Activated CD8-positive, alpha-beta T cell treated with anti-CD3 and anti-CD28 coated beads for 36 hours (primary cell): ENCODE measurements around the gene GRM4. TPM values are rescaled to one million over a fixed set of nuclear protein-coding genes. Genes with fewer than 3 reads are reported as not detected.

Experiments
- ATAC-seq: fragments of 200-7000 bp; cut with Tn5 transposase; one replicate; pipeline ENCODE4 v1.10.0; 2021; ENCODE audit warnings: mild to moderate bottlenecking, moderate library complexity
- CTCF ChIA-PET: fragments of 350-600 bp; sonication (Branson Sonifier 250); formaldehyde crosslinking; loops from one replicate; lab custom pipeline; 2021; ENCODE audit warnings: antibody characterized with exemption; lab: Charles Lee
- POLR2A ChIA-PET: fragments of 350-600 bp; sonication (Branson Sonifier 250); formaldehyde crosslinking; loops from one replicate; lab custom pipeline; 2021; ENCODE audit warnings: antibody characterized with exemption; lab: Charles Lee
- DNase-seq: peaks from one replicate; pipeline ENCODE4 v3.0.0-alpha.2; 2020
- H3K27ac Mint-ChIP-seq: one replicate; pipeline ENCODE4 v1.8.0; 2021; ENCODE audit warnings: mild to moderate bottlenecking, mixed read lengths
- H3K27me3 Mint-ChIP-seq: one replicate; pipeline ENCODE4 v1.8.0; 2021; ENCODE audit warnings: mixed read lengths
- H3K36me3 Mint-ChIP-seq: one replicate; pipeline ENCODE4 v1.8.0; 2021; ENCODE audit warnings: low read depth, mixed read lengths
- H3K4me1 Mint-ChIP-seq: one replicate; pipeline ENCODE4 v1.8.0; 2021; ENCODE audit warnings: low read depth, mixed read lengths
- H3K4me3 Mint-ChIP-seq: one replicate; pipeline ENCODE4 v1.8.0; 2021; ENCODE audit warnings: mild to moderate bottlenecking, moderate library complexity, mixed read lengths
- H3K9me3 Mint-ChIP-seq: one replicate; pipeline ENCODE4 v1.8.0; 2021; ENCODE audit warnings: mixed read lengths
- CTCF ChIP-seq: fragments of 200-600 bp; IDR thresholded peaks from one replicate; pipeline ENCODE4 v1.8.0; 2022; ENCODE audit warnings: antibody characterized with exemption, mild to moderate bottlenecking
- intact Hi-C: fragments of 100-400 bp; cut with micrococcal nuclease; formaldehyde crosslinking; loops from one replicate; pipeline ENCODE4 v1.10.0; 2022
- total RNA-seq, 2 experiments: library from RNA; stranded (reverse); gene quantifications; one replicate each; pipeline ENCODE4 v1.2.3, GENCODE V29; 2021

GRM4 gene
- total RNA-seq, 2 experiments from 2014 or later, result 0.11 to 0.14 TPM

- Mint-ChIP-seq H3K4me3 (no peak overlapping the region), H3K27me3 (no peaks in the 10 kb centered on the region), H3K27ac (no peak overlapping the region), H3K36me3 (no peaks in the 10 kb centered on the region), H3K4me1 (no peaks in the 10 kb centered on the region), H3K9me3 (no peaks in the 10 kb centered on the region)
- DNase-seq (peak; percentile 12), ATAC-seq (peak; percentile 34)
- TF ChIP-seq CTCF, result no peak
- ChIA-PET POLR2A (no interaction called here), CTCF (interaction anchor here (1.1 kb wide), 1 partner anchor 189 kb away, joined by 3 read pairs; no protein-coding TSS in a partner anchor)
- intact Hi-C loops, result no loop called here
Measured at GRCh38 chr6:34057790-34058189, 88.1 kb downstream of the GRM4 start.

- POLR2A ChIA-PET, result no interaction called here
- Mint-ChIP-seq H3K9me3 (no peaks in the 10 kb centered on the region), H3K36me3 (no peaks in the 10 kb centered on the region), H3K27ac (no peak overlapping the region), H3K4me3 (no peak overlapping the region), H3K27me3 (no peaks in the 10 kb centered on the region), H3K4me1 (no peaks in the 10 kb centered on the region)
- DNase-seq (no peak), ATAC-seq (no peak)
- CTCF ChIA-PET, result interaction anchor here (1.1 kb wide), 1 partner anchor 189 kb away, joined by 3 read pairs; no protein-coding TSS in a partner anchor
- no peak for TF ChIP-seq CTCF
- intact Hi-C loops, result no loop called here
Measured at GRCh38 chr6:34057191-34057590, 88.7 kb downstream of the GRM4 start.

GRCh38 chr6:34056305-34057108 lies 89.4 kb downstream of the GRM4 start:
- CTCF ChIA-PET, result interaction anchor here (1.1 kb wide), 1 partner anchor 188 kb away, joined by 3 read pairs; no protein-coding TSS in a partner anchor
- Mint-ChIP-seq H3K27me3 (no peaks in the 10 kb centered on the region), H3K4me3 (no peak overlapping the region), H3K4me1 (no peaks in the 10 kb centered on the region), H3K9me3 (no peaks in the 10 kb centered on the region), H3K27ac (no peak overlapping the region), H3K36me3 (no peaks in the 10 kb centered on the region)
- ATAC-seq, result peak; percentile 38
- peak; percentile 41 for DNase-seq
- POLR2A ChIA-PET, result no interaction called here
- intact Hi-C loops, result no loop called here
- TF ChIP-seq CTCF, result no peak

- intact Hi-C loops, result loop anchor here (2.0 kb wide), 1 partner anchor 99 kb away; no protein-coding TSS in a partner anchor
- POLR2A ChIA-PET, result interaction anchor here (1.1 to 1.4 kb wide), 2 partner anchors 10 to 86 kb away, joined by 3 read pairs; no protein-coding TSS in a partner anchor
- Mint-ChIP-seq H3K27ac (no peak overlapping the region), H3K4me3 (no peak overlapping the region), H3K27me3 (no peaks in the 10 kb centered on the region), H3K4me1 (no peaks in the 10 kb centered on the region), H3K9me3 (no peaks in the 10 kb centered on the region), H3K36me3 (no peaks in the 10 kb centered on the region)
- DNase-seq, result peak; percentile 82
- CTCF ChIA-PET, result interaction anchor here (0.6 to 5.0 kb wide), 31 partner anchors 9 to 1150 kb away, joined by 3 to 96 read pairs (median 4); partner anchors contain the start of gene GRM4
- TF ChIP-seq CTCF, result peak; percentile 71
- peak; percentile 90 for ATAC-seq
Measured at GRCh38 chr6:34055223-34055933, 90.5 kb downstream of the GRM4 start.
